Kidney (tissue), 22 donors: Measurements from ENCODE around the gene ZWILCH. TPM values are rescaled to one million over a fixed set of nuclear protein-coding genes. Genes with fewer than 3 reads are reported as not detected.
"Not testable (repeated sequence)": the region's sequence is repeated elsewhere in the genome, so short reads cannot be mapped to it uniquely, and the experiment has no call there.

Source experiments
- DNase-seq, 5 donors: peaks; one replicate each; pipeline ENCODE4 v3.0.0-alpha.2; 2013 to 2020
- FAIRE-seq: peaks from 2 replicates; lab custom pipeline; 2012; peaks lifted over from hg19 to GRCh38; lab: Jason Lieb, UNC
- H3K27ac ChIP-seq, 2 donors: one replicate each; pipeline ENCODE4 v1.7.0; 2013; ENCODE audit warnings: low read depth in 2 of 2, low read length in 2 of 2, inconsistent platforms in 1 of 2
- H3K27me3 ChIP-seq: one replicate; pipeline ENCODE4 v1.7.1; 2013; ENCODE audit warnings: low read length, inconsistent platforms; ENCODE audit not compliant: control insufficient read depth, insufficient read depth
- H3K36me3 ChIP-seq, 3 donors: one replicate each; pipeline versions ENCODE4 v1.7.0 to v1.7.1; 2013; ENCODE audit warnings: low read length in 3 of 3, control low read depth in 1 of 3, inconsistent platforms in 1 of 3; ENCODE audit not compliant: insufficient read depth in 3 of 3, control insufficient read depth in 2 of 3
- H3K4me1 ChIP-seq, 3 donors: one replicate each; pipeline versions ENCODE4 v1.7.0 to v1.7.1; 2013; ENCODE audit warnings: low read length in 3 of 3, inconsistent platforms in 1 of 3, low read depth in 1 of 3; ENCODE audit not compliant: control insufficient read depth in 2 of 3, insufficient read depth in 2 of 3
- H3K4me3 ChIP-seq, 3 donors: one replicate each; pipeline versions ENCODE4 v1.7.0 to v1.8.1; 2013; ENCODE audit warnings: low read length in 3 of 3, control low read depth in 1 of 3, inconsistent platforms in 1 of 3
- H3K9ac ChIP-seq, 3 donors: one replicate each; pipeline versions ENCODE4 v1.7.0 to v1.7.1; 2013; ENCODE audit warnings: low read length in 3 of 3, control low read depth in 1 of 3, inconsistent platforms in 1 of 3
- H3K9me3 ChIP-seq, 3 donors: one replicate each; pipeline versions ENCODE4 v1.7.0 to v1.7.1; 2013; ENCODE audit warnings: low read length in 3 of 3, control low read depth in 1 of 3, inconsistent platforms in 1 of 3; ENCODE audit not compliant: control insufficient read depth in 2 of 3, insufficient read depth in 1 of 3
- intact Hi-C: fragments of 100-400 bp; cut with DNase I; formaldehyde crosslinking; loops from one replicate; pipeline ENCODE4 v1.11.1; 2022
- long read RNA-seq, 10 donors: library from polyadenylated mRNA in 1 of 10; unstranded in 1 of 10; transcript quantifications; one replicate each; pipeline ENCODE4 v2.0.0 and lab custom pipeline, GENCODE V29; 2021 to 2026
- polyA plus RNA-seq: library from polyadenylated mRNA; stranded (reverse); fragments of 350-450 nt; fragmentation: Illumina TruSeq; extraction: RNeasy Lipid Tissue Mini Kit (QIAGEN cat#74804); gene quantifications from one replicate; pipeline ENCODE4 v1.2.3, GENCODE V29; 2014; ENCODE audit warnings: low read depth, low replicate concordance; ENCODE audit not compliant: insufficient read depth
- total RNA-seq: library from RNA; stranded (reverse); fragmentation: NEBNext Ultra II Directional; extraction: Animal tissue kit (Norgen Biotek cat#: 25700); gene quantifications from one replicate; pipeline ENCODE4 v1.2.1, GENCODE V29; 2021
- TF ChIP-seq, protein P1 (sequence below): IDR thresholded peaks from 3 replicates; pipeline ENCODE4 v1.5.1; 2012; ENCODE audit warnings: mild to moderate bottlenecking, moderate library complexity, borderline replicate concordance; ENCODE audit not compliant: insufficient read depth; ENCODE audit errors: extremely low read depth
- donor health status: control.
- donor health status: control.
- donor health status: control.
- donor health status: control.
- donor health status: control.
- donor health status: DM: yes; HTN: yes; CAD: no.
- donor health status: Normal renal cell carcinoma (clear cell type).

Gene ZWILCH
- total RNA-seq (9.0 TPM), polyA plus RNA-seq (3.0 TPM)
- long read RNA-seq, donor 1, partial matches to known transcripts, result 0 of 1 reads
- long read RNA-seq, donor 1, other reads (novel, unspliced or antisense), result 0 of 1 reads
- long read RNA-seq, donor 2, partial matches to known transcripts, result 0 of 2 reads
- long read RNA-seq, donor 2, other reads (novel, unspliced or antisense), result 0 of 2 reads
- long read RNA-seq, donor 3, partial matches to known transcripts, result 0 of 3 reads
- long read RNA-seq, donor 3, other reads (novel, unspliced or antisense), result 0 of 3 reads
- long read RNA-seq, donor 4, partial matches to known transcripts, result 0 of 2 reads
- long read RNA-seq, donor 4, other reads (novel, unspliced or antisense), result 0 of 2 reads
- long read RNA-seq, donor 5, result 0 reads
- long read RNA-seq, donor 6, partial matches to known transcripts, result 0 of 4 reads
- long read RNA-seq, donor 6, other reads (novel, unspliced or antisense), result 0 of 4 reads
- long read RNA-seq, donor 7, transcript ZWILCH-201 (19 exons, 3,960 nt), result major isoform, 5 of 12 reads
- long read RNA-seq, donor 7, partial matches to known transcripts, result 2 of 12 reads
- long read RNA-seq, donor 7, other reads (novel, unspliced or antisense), result 4 of 12 reads
- long read RNA-seq, donor 8, partial matches to known transcripts, result 0 of 2 reads
- long read RNA-seq, donor 8, other reads (novel, unspliced or antisense), result 0 of 2 reads
- long read RNA-seq, donor 9, partial matches to known transcripts, result 0 of 2 reads
- long read RNA-seq, donor 9, other reads (novel, unspliced or antisense), result 0 of 2 reads
- long read RNA-seq, donor 10, partial matches to known transcripts, result 0 of 3 reads
- long read RNA-seq, donor 10, other reads (novel, unspliced or antisense), result 0 of 3 reads

DNA sequence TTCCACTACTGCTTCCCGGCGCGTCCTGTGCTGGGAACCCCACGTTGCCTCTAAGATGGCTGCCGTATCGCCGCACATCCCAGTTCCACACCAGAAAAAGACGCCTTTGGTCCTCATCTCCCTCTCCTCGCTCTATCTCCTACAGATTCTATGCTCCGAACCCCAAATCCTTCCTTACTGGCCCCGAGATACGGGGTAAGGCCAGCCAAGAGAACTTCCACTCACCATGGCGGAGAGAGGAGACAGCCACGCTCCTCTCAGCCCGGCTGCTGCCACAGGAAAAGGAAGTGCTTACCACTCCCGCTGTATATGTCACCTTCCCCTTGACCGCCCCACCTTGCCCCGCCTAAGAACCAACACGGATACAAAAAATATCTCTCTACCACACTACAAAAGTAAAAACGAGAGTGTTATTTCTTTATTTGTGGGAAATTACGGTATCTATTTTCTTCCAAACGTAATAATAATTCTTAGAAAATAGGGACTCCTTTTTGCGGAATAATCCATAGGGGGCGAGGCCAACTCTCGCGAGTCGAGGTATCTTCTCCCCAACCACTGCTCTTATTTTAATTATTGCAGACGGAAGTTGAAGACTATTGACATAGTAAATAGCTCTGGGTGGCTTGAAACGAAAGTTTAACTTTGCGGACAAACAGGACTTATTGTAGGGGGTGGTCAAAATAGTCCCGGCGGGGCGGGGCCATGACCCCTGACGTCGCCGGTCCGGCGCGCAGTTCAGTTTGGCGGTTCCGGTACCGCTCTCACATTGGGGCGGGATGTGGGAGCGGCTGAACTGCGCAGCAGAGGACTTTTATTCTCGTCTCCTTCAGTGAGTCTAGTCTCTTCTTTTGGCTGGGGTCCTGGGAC, at the start of gene ZWILCH, which contains the start of gene RPL4:
Gene ZWILCH, plus strand, starts transcription at position 764 of the 867 bp plus-strand sequence. Its CDS starts 13 bp downstream, at position 777.
Gene RPL4, minus strand, starts transcription at position 293 of the 867 bp plus-strand sequence. Its CDS starts 65 bp downstream, at position 228.
- Histone ChIP-seq H3K4me3 (peak within 1 kb of the TSS; percentile 95 to 98 (median 97)), H3K36me3 (peaks cover 5 to 26% (median 23%) of the 10 kb centered on the region in 3 donors), H3K9me3 (no peaks in the 10 kb centered on the region), H3K4me1 (peaks cover 3 to 7% (median 5%) of the 10 kb centered on the region in 3 donors), H3K9ac (peak within 1 kb of the TSS; percentile 95 to 96 (median 95)), H3K27ac (peak within 1 kb of the TSS; percentile 93 to 98), H3K27me3 (no peaks in the 10 kb centered on the region)
- TF ChIP-seq, protein P1, sequence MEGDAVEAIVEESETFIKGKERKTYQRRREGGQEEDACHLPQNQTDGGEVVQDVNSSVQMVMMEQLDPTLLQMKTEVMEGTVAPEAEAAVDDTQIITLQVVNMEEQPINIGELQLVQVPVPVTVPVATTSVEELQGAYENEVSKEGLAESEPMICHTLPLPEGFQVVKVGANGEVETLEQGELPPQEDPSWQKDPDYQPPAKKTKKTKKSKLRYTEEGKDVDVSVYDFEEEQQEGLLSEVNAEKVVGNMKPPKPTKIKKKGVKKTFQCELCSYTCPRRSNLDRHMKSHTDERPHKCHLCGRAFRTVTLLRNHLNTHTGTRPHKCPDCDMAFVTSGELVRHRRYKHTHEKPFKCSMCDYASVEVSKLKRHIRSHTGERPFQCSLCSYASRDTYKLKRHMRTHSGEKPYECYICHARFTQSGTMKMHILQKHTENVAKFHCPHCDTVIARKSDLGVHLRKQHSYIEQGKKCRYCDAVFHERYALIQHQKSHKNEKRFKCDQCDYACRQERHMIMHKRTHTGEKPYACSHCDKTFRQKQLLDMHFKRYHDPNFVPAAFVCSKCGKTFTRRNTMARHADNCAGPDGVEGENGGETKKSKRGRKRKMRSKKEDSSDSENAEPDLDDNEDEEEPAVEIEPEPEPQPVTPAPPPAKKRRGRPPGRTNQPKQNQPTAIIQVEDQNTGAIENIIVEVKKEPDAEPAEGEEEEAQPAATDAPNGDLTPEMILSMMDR, result no peak
- FAIRE-seq, result no peak
- peak; percentile 79 to 94 (median 87) for DNase-seq
- intact Hi-C loops, result no loop called here

DNA sequence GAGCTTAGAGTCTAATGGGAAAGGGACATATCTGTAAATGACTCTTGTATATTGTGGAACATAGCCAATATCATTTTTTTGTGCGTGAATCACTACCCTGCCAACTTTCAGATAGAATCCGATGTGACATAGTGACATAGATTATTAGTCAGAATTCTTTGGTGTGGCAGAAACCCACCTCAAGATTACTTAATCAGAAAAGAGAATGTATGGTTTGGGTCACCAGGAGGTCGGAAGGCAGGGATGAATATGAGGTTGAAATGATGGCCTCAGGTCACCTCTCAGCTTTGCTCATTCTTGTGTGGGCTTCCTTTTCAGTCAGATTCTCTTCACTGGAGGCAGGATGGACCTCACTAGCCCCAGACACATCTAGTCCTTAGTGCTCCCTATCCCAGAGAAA, 48.9 kb upstream of the ZWILCH start:
- Histone ChIP-seq H3K4me1 (no peaks in the 10 kb centered on the region), H3K27ac (no peak overlapping the region), H3K4me3 (no peak overlapping the region), H3K9ac (no peak overlapping the region), H3K27me3 (no peaks in the 10 kb centered on the region), H3K9me3 (no peaks in the 10 kb centered on the region), H3K36me3 (no peaks in the 10 kb centered on the region)
- TF ChIP-seq, protein P1, result no peak
- DNase-seq (no peak), FAIRE-seq (no peak)
- intact Hi-C loops, result no loop called here

DNA sequence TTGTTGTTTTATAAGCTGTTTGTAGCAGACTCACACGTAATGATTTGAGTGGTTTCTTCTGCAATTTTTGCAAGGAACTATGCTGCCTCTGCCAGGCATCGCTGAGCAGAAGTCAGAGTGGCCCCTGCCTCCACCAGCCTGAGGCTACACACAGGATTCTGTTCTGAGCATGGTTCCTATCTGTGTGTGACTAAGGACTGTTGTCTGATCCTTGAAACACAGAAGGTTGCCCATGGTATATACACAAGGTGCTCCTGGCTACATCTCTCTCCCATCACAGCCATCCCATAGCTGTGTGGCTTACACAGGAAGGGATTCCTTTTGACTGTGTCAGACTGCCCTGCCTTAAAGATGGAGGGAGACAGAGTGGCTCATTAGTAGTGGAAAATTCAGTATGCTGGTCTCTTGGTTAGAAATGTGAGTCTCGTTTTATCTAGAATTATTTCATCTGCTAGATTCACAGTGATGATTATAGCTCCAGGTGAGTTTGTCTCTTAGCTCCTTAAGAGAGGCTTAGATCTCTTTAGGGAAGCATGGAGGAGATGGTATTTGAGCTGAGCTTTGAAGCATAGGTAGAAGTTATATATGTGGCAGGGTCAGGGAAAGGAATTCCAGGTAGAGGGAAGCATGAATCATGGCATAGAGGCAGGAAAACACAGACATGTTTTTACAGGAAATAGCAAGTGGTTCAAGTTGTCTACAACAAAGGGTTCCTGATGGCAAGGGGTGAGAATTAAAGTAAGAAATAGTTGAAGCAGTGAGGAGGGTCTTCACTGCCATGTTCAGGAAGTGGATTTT, 45.1 kb upstream of the ZWILCH start:
- Histone ChIP-seq H3K4me3 (no peak overlapping the region), H3K9ac (no peak overlapping the region), H3K36me3 (no peaks in the 10 kb centered on the region), H3K4me1 (no peaks in the 10 kb centered on the region), H3K27ac (no peak overlapping the region), H3K27me3 (no peaks in the 10 kb centered on the region), H3K9me3 (no peaks in the 10 kb centered on the region)
- TF ChIP-seq, protein P1, result no peak
- no peak for DNase-seq
- no peak for FAIRE-seq
- intact Hi-C loops, result no loop called here

DNA sequence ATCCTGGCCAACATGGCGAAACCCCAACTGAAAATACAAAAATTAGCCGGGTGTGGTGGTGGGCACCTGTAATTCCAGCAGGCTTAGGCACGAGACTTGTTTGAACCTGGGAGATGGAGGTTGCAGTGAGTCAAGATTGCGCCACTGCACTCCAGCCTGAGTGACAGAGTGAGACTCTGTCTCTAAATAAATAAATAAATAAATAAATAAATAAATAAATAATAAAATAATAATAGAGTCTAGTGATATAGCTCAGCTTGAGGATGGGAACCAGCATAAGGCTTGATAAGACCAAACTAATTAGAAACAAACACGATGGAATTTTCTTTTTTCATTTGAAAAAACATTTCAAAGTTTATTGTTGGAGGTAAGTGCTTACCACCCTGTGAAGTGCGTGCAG, 43.8 kb upstream of the ZWILCH start:
- H3K9me3 ChIP-seq, H3K9ac ChIP-seq, FAIRE-seq: not testable (repeated sequence)

More for the DNA sequence above, 43.8 kb upstream of the ZWILCH start:
- H3K36me3 ChIP-seq, H3K27me3 ChIP-seq, DNase-seq, H3K27ac ChIP-seq, H3K4me1 ChIP-seq, H3K4me3 ChIP-seq, intact Hi-C loops: not testable (repeated sequence)
